ENCODE data around the gene SLC27A6. TPM values are rescaled to one million over a fixed set of nuclear protein-coding genes. Genes with fewer than 3 reads are reported as not detected.
"Not testable (repeated sequence)": the region's sequence is repeated elsewhere in the genome, so short reads cannot be mapped to it uniquely, and the experiment has no call there.

SLC27A6 gene
- total and polyA plus RNA-seq, 10 of the 15 experiments (the other 5 are each of a cell fraction or from before 2014, with no cell fraction given) = not detected

GRCh38 chr5:129031886-129032683 is 66.8 kb downstream of the SLC27A6 start:
- no peak for ATAC-seq
- no TSS peak for BruUV-seq (replicated peaks)
- in situ Hi-C loops (cut with MboI) (no loop called here), intact Hi-C loops (cut with micrococcal nuclease; ENCODE audit: unreplicated experiment) (no loop called here)
- Histone ChIP-seq H4K20me1 (ENCODE audit: control insufficient read depth, insufficient read depth) (no peaks in the 10 kb centered on the region), H3K36me3 (ENCODE audit: control insufficient read depth in 2 of 2, insufficient read depth in 2 of 2, low read length in 1 of 2) (no peaks in the 10 kb centered on the region), H3K9me3 (replicated peaks; ENCODE audit: control insufficient read depth, insufficient read depth, low read length) (no peaks in the 10 kb centered on the region), H3K9ac (ENCODE audit: control insufficient read depth, insufficient read depth, low read length) (no peak overlapping the region), H2AFZ (ENCODE audit: control insufficient read depth, low read depth, low read length) (no peak overlapping the region), H3K27me3 (replicated peaks in 1 of 2; ENCODE audit: control insufficient read depth in 2 of 2, insufficient read depth in 2 of 2, low read length in 1 of 2) (no peaks in the 10 kb centered on the region), H3K4me2 (ENCODE audit: control insufficient read depth, insufficient read depth) (no peak overlapping the region), H3K79me2 (ENCODE audit: control insufficient read depth, insufficient read depth, low read length) (no peaks in the 10 kb centered on the region), H3K27ac (ENCODE audit: control insufficient read depth, insufficient read depth) (no peak overlapping the region), H3K4me1 (ENCODE audit: control insufficient read depth, insufficient read depth, low read length) (no peaks in the 10 kb centered on the region), H3K4me3 (no peak overlapping the region)
- ChIA-PET SMC1A (ENCODE audit: uncharacterized antibody, unreplicated experiment) (interaction anchor here (0.6 kb wide), 1 partner anchor 94 kb away, joined by 5 read pairs; no protein-coding TSS in a partner anchor), POLR2A (no interaction called here), CTCF (no interaction called here), RAD21 (ENCODE audit: unreplicated experiment) (interaction anchor here (1.0 kb wide), 1 partner anchor 94 kb away, joined by 4 read pairs; no protein-coding TSS in a partner anchor)
- DNase-seq (ENCODE audit: low read depth, low spot score) = no peak
- FAIRE-seq = no peak
- TF ChIP-seq BCL3 (IDR thresholded peaks at IDR 0.05; ENCODE audit: borderline replicate concordance, insufficient read depth, low read depth, low read length, poor library complexity, severe bottlenecking) (no peak), ATF7 (IDR thresholded peaks at IDR 0.05; ENCODE audit: low read depth) (0 out of 2 replicates have a peak, but pooled peaks have one; percentile 23)

GRCh38 chr5:129036257-129036656 is 71.0 kb downstream of the SLC27A6 start:
- H3K4me1 ChIP-seq (ENCODE audit: control insufficient read depth, insufficient read depth, low read length); FAIRE-seq; H3K27ac ChIP-seq (ENCODE audit: control insufficient read depth, insufficient read depth); intact Hi-C loops (cut with micrococcal nuclease; ENCODE audit: unreplicated experiment); ATAC-seq; RAD21 ChIA-PET (ENCODE audit: unreplicated experiment); SMC1A ChIA-PET (ENCODE audit: uncharacterized antibody, unreplicated experiment); H2AFZ ChIP-seq (ENCODE audit: control insufficient read depth, low read depth, low read length); H3K27me3 ChIP-seq (replicated peaks in 1 of 2; ENCODE audit: control insufficient read depth in 2 of 2, insufficient read depth in 2 of 2, low read length in 1 of 2); POLR2A ChIA-PET; H3K79me2 ChIP-seq (ENCODE audit: control insufficient read depth, insufficient read depth, low read length); H3K4me2 ChIP-seq (ENCODE audit: control insufficient read depth, insufficient read depth); H3K9me3 ChIP-seq (replicated peaks; ENCODE audit: control insufficient read depth, insufficient read depth, low read length); BruUV-seq (replicated peaks); DNase-seq (ENCODE audit: low read depth, low spot score); in situ Hi-C loops (cut with MboI); H3K9ac ChIP-seq (ENCODE audit: control insufficient read depth, insufficient read depth, low read length); CTCF ChIA-PET; H3K36me3 ChIP-seq (ENCODE audit: control insufficient read depth in 2 of 2, insufficient read depth in 2 of 2, low read length in 1 of 2); H4K20me1 ChIP-seq (ENCODE audit: control insufficient read depth, insufficient read depth); H3K4me3 ChIP-seq: not testable (repeated sequence)
- 38% methylated on average over 3 of the region's 3 CpGs for WGBS (ENCODE audit: insufficient coverage, insufficient replicate concordance, low lambda C conversion rate, missing lambda C conversion rate)
